Activated CD4-positive, alpha-beta T cell treated with anti-CD3 and anti-CD28 coated beads, Interleukin-2, amount 50 U/mL, for 16 hours (primary cell): ENCODE measurements around the gene ARL4A.

Source experiments
- DNase-seq: peaks from one replicate; pipeline ENCODE4 v3.0.0-alpha.2; 2020

The ARL4A gene

DNA sequence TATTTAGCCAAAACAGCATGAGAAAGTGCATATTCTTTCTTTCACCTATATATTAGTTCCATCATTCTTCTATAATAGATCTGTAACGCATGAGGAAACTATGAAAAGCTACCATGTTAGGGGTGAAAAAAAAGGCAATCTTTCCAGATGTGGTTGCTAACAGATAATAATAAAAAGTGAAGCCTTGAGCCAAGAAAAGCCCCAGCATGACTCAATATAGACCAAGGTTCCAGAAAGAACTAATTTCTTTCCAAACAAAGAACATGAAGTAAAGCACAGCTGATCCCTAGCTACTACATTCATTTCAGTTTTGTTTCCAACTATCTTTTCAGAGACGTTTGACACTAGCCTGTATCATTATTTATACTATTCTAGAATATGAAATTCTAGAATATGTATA is 16.4 kb downstream of the ARL4A start:
- no peak for DNase-seq

DNA sequence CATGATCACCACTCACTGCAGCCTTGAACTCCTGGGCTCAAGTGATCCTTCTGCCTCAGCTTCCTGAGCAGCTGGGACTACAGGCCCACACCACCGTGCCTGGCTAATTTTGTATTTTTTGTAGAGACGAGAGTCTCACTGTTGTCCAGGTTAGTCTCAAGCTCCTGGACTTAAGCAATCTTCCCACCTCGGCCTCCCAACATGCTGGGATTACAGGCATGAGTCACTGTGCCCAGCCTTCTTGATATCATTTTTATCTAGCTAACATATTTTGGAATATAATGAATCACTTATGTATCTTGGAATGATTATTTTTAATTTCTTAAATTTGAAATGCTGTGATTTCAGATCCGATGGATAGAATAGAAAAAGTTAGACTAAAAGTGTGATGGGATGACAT is 18.4 kb downstream of the ARL4A start:
- no peak for DNase-seq

DNA sequence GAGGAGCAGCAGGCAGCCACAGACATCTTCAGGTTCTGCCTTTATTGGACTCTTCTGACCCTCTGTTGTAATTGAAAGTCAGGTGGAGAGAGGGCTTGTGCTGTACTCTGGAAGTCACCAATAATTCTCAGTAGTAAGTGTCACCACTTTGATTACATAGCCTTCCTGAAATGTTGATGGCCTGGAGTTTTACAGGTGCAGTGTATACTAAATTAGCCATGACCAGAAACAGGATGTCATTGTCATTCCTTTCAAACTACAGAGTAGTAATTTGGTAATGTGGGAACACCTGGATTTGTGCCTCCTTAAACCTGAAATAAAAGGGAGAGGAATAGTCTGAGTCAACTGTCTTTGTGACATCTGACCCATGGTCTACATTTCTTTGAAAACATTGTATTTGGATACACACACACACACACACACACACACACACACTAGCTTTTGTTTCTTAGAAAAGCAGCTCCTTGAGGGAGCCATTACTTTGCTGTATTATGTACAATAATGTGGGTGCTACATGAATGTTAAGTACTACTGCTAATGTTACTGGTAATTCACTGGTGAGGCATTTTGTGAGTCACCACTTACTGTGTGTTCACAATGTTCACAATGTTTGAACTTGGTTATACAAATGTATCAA is 19.6 kb downstream of the ARL4A start:
- no peak for DNase-seq

DNA sequence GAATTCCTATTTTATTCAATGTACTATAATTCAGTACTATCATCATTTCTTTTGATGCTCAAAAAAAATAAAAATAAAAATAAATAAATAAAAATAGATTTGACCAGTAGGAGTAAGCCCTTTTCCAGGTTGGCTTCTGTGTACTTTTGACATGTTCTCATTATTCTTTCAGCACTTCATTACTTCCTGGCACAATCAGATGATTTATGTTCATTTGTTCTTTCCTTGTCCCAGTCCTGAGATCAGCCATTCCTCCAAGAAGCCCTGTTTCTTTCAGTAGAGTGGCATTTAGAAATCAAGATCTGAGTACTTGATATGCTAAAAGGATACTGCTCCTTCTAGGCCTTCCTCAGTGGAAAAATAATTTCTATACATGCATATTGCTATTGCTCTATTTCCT is 20.9 kb downstream of the ARL4A start:
- DNase-seq, result no peak

DNA sequence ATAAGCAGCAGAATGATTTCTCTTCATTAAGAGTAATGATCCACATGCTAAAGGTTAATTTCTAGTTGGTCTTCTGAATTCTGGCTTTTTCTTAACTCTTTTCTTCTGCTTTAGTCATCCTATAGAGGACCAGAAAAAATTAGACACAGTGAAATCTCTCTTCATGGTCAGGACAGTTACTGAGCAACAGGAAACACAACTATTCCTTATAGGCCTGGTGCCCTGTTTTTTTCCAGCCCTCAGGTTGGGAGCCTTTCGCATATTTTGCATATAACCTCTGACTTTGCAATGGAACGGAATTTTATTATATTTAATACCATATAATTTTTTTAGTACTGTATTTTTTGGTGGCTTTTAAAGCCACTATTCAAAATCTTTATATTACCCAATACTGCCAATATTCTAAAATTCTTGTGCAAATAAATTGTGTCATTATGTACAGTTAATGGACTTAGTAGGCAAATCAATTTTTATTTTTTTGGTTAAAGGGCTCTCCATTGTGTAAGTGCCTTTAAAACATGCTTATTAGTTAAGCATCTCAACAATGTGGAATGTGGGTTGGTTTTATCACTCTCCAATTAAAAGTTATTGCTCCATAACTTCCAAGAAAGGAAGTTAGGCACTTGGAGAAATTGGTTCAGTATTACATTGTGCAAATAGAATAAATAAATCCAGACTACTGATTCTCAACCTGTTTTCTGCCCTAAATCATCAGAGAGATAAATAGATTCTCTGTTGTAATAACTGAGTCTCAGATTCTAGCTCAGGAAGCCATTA is 22.5 kb downstream of the ARL4A start:
- DNase-seq, result no peak

DNA sequence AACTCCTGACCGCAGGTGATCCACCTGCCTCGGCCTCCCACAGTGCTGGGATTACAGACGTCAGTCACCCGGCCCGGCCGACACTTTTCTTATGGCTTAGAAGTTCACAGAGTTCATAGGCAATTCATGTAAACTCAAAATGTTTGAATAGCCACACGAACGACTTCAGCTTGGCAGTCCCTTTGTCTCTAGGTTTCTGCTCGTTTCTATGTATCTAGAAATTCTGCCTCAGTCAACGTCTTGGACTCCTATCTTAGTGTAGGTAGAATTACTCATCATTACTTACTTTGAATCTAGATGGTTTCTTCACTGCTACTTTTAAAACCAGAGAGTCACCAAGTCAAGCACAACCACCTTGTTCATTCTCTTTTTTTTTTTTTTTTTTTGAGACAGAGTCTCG is 23.7 kb downstream of the ARL4A start:
- no peak for DNase-seq

DNA sequence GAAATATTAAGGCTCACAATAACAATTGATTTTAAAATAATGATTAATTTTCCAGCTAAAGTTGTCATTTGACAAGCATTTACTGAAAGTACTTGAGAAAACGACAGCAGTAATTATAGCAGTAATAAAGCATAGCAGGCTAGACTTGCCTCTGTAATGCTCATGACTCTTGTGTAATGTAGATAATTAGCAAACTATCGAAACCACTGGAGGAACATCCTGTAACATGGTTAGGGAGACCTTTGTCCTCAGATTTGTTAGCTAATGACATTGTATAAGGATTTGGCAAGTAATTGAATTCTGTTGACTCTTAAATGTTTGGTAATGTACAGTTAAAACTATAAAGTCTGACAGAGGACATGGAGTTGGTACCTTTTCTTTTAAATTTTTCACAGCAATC is 24.8 kb downstream of the ARL4A start:
- DNase-seq, result no peak

DNA sequence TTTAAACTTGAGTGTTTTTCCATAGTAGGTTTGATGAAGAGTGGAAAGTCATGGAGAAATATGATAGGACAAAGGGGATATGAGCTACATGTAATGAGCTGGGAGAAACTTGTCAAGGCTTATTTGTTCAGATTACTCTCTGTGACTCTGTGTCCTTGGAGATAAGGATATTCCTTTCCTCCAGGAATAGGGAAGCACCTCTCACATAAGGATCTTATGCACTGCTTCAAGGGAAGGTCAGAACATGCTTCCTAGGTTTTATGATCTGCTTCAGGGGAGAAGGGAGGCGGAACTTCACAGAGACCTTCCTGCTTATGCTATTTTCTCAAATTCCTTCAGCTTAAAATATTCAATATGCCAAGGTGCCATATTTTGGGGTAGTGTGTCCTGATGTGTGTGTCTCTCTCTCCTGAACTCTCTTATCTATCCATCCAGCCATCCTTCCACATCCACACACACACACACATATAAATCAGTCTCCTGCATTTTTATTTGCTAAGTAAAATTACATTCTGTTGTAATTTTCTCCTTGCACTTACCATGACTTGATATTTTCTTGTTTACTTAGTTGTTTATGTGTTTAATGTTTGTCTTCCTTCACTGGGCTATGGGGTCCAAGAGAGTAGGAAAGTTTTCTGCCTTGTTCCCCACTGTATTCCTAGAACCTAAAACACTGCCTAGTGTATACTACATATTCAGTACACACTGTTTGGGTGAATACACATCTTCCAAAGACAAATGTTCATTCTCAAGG is 26.4 kb downstream of the ARL4A start:
- DNase-seq, result no peak

DNA sequence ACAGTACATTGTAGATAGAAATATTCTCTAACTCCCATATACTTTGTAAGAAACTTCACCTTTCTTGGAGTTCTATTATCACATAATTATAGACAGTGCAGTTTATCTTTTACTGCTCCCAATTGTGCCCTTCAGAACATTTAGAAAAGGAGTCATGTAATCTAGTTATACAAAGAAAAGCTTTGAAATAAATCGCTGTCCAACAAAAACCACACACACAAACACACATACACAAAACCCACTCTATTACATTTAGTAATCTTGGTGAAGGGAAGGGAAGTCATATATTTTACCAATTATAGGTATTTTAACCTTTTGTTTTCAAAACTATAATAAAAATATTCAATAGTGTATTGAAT is 26.9 kb downstream of the ARL4A start:
- DNase-seq, result no peak

DNA sequence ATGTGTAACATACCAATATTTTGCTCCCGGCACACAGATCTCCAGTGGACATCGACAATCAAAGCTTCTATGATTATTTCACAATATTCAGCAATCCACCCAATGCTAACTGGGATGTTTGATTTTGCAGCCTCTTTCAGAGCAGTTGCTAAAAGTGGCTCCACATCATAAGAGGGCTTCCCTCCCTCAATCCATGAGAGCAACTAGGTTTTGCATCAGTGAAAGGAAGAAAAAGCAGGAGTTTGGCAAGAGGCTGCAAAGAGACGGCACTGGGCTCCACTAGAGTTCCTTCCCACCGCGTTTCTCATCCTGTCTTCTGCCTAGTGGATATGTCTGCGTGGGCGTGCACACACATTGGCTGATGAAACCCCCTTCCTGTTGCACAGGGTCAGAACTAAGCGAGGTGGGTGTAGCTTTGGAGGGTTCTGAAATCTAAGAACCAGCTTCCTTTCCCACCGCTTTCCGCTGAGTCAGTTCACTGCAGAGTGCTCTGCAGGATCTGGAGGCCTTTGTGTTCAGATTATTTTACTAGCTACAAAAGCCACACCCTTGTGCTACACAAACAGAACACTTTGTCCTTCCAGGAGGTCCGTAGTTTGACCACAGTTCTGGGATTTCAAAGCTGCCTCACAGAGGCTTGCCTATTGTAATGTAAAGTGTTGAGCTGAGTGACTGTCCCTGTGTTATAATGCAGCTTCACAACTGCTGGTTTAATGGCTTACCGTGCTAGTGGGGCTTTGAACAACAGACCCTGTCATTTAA is 28.1 kb downstream of the ARL4A start:
- peak; percentile 54 for DNase-seq

DNA sequence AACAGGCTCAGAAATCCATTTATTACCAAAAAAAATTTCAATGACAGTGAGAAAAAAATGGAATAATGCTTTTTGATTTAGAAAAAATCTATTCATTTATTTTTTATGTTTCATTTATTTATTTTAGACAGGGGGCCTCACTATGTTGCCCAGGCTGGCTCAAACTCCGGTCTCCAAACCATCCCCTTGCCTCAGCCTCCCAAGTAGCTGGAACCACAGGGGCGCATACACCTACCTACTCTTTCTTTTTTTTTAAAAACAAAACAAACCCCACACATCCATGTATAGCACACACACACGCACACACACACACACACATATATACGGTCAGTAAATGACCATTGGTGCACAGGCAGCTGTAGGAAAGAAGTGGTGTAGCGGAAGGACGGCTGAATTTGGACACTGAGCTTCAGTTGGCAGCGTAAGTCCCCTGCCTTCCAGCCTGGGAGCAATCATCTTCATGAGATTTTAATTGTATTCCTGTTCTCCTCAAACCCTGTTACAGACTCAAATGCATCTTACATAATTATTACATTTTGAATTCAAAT is 28.8 kb downstream of the ARL4A start:
- no peak for DNase-seq

DNA sequence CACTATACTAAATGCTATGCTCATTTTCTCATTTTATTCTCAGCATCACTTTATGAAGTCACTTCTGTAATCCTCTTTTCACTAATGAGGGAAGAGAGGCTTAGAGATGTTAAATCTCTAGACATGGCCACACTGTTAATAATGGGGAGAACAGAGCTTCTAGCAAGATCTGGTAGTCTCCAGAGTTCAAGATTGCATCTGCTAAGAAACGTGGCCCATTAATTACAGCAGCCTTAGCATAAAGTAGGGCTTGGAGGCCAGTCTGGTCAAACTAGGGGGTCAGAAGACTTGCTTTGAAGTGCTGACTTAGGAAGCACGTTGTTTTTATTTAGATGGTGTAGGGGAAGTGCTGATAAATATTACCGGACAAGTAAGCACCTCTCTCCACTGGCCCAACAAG is 29.3 kb downstream of the ARL4A start:
- DNase-seq, result no peak

DNA sequence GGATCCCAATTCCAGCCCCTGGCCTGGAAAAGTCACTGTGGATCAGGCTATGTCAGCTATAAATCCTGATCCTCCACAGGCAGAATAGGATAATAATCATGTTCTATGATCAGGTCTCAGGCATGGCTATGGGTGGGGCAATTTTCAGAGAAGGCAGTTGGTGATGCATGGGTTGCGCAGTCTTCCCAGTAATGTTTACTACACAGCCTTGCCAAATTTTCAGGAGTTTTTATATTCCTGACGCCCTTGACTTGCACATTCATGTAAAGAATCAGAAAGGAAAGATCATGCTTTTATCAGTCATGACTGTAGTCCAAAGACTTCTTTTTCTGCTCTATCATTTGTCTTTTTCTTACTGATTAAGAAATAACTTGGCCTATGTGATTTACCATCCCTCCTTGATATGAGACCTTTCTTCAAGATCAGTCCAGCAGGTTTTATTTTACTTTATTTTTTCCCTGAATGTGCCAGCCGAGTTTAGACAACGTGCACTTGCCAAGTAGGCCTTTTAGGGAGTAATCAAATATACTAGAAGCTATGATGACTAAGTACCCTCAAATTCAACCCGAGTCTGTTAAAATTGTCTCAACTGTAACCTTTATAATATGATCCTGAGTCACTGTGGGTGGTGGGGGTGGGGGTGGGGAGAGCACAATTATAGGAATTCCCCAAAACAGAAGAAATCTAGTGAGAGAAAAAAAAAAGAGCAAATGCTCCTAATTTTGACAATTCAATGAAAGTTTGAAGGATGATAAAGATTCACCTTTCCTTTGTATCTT is 31.9 kb downstream of the ARL4A start:
- DNase-seq, result no peak

DNA sequence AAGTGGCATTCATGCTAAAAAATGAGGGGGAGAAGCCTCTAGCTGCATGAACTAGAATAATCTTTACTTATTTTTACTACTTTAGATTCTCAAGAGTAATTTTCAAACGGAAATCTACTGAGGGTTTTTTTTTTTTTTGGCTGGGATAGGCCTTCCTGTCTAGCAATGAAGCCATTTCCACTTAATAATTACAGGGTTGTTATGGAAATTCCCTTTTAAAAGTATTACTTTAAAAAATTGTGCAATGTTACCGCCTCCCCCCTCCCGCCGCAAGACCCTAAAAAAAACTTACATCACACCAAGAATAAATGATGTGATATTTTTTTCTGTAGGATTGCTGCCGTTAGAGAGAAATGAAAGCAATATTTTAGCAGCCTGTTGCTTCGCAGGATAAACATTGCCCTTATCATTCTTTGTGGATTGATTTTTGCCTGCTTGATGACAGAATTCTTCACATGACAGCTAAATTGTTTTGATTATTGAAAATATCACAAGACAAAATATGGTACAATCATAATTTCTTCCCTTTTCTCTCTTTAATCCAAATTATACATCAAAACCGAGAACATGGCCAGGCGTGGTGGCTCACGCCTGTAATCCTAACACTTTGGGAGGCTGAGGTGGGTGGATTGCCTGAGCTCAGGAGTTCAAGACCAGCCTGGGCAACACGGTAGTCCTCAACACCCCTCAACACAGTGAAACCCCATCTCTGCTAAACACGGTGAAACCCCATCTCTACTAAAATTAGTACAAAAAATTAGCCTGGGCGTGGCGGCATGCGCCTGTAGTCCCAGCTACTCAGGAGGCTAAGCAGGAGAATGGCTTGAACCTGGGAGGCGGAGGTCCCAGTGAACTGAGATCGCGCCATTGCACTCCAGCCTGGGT is 32.8 kb downstream of the ARL4A start:
- no peak for DNase-seq

DNA sequence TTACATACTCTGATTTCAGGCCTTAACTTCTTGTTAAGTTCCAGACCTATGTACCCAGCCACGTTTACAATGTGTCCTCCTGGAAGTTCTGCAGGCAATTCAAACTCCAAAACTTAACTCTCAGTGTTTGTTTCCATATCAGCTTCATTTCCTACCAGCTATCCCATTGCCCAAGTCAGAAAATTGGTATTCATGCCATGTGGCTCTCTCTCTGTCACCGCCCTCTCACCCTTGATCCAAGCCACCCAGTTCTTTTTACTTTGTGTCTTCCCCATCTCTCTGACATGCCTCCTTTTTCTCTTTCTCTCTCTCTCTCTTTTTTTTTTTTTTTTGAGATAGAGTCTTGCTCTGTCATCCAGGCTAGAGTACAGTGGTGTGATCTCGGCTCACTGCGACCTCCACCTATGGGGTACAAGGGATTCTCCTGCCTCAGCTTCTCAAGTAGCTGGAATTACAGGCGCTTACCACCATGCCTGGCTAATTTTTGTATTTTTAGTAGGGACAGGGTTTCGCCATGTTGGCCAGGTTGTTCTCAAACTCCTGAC is 33.9 kb downstream of the ARL4A start:
- DNase-seq, result no peak

DNA sequence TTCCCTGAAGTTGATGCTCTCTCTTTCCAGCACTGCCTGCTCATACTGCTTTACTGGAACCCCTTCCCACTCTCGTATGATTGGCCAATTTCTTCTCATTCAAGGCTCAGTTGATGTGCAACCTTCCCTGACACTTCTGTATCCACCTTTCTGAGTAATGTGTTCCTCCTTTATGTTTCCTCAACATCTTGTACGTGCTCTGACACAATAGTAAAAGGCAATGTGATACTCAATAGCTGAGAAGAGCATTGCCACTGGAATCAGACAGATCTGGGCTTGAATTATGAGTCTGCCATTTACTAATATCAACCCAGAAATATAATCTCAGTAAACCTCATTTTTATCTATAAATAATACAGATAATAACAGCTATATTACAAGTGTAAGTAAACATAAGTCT is 34.7 kb downstream of the ARL4A start:
- no peak for DNase-seq

DNA sequence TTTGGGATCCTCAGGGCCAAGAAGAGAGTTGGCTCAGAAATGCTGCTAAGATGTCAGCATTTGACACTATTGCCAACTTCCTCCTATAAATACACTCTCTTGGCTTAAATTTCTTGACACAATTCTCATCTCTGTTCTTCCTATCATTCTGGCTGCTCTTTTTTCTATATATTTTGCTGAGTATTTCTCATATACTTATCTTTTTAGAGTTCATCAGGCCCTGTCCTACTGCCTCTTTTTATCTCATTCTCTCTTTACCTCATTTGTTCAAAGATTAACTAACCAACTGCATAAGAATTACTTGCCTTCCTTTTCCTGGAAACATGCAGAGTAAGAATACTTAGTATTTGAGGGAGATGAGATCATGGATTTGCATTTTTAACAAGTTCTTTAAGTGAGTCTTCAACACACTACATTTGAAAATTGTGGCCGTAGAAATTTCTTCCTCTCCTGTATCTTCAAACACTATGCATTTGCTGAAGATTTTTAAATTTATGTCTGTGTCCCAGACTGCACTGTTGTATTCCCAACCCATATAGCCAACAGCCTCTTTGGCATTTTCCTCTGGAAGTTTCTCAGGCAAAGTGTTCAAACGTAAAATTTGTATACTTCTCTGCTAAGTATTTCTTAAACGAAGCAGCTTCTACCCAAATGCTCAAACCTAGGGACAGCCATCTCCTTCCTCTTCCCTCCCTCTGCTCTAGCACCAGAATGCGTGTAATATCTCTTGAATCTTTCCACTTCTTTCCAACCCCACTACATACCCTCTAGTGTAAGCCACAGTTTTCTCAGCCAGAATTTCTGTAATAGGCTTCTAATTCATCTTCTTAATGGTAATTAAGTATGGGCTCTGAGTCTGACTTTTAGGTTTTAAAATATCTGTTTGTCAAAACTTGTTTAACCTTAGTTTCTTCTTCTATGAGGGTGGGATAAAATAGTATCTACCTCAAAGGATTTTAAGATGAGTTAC is 35.5 kb downstream of the ARL4A start:
- DNase-seq, result no peak

DNA sequence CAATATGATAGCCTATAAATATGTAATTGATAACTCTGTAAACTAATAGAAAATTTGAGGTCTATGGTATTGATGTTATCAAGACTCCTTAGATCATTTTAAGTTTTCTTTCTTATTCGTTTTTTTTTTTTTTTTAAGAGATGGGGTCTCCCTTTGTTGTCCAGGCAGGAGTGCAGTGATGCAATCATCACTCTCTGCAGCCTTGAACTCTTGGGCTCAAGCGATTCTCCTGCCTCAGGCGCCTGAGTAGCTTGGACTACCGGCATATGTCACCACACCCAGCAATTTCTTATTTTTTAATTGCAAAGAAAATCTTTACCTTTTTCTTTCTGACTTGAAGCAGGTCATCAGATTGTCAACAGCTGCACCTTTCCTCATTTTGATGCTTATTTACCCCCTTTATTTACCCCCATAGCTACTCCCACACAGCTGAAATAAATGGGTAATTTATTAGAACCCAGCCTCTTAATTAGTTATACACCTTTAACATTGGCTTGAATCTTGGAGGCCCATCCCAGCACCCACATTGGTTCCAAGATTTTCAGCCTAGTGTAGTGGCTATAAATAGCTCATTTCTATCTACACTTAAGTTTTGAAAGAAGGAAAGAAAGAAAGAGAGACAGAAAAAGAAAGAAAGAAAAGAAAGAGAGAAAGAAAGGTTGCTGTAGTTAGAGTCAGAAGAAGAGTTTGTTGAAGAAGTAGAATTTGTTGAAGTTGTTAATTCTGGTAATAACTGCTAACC is 38.3 kb downstream of the ARL4A start:
- no peak for DNase-seq

DNA sequence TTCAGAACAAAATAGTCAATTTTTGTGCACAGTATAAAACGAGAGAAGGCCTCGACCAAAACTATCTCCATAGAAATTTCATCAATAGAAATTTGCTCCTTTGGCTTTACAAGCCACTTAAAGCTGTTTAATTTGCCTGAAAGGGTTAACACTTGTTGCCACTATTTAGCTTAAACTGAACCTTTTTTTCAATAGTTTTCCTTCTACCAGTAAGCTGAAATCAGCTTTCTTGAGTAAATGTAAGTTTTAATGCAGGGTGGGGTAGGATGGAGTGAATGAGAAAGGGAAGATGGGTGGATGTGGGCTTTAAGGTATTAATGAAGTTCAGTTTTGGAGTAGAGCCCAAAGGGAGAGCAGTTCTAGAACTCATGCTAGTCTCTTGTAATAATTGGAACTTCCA is 39.5 kb downstream of the ARL4A start:
- no peak for DNase-seq
